Liver (tissue), 4 donors: ENCODE measurements around the gene CSF2RB. TPM values are rescaled to one million over a fixed set of nuclear protein-coding genes. Genes with fewer than 3 reads are reported as not detected.

Experiments
- polyA plus RNA-seq, 2 donors: library from polyadenylated mRNA; stranded (reverse) in 1 of 2; unstranded in 1 of 2; fragments of 200-250 nt in 1 of 2; fragments of >200 nt in 1 of 2; fragmentation: Nextera tagmentation in 1 of 2; extraction: Ambion mirVana in 1 of 2; gene quantifications; one replicate each; pipeline versions ENCODE4 v1.2.1 to v1.2.3, GENCODE V29; 2013 to 2015
- total RNA-seq, 2 donors: library from RNA; depleted of rRNA; stranded (reverse); fragments of >200 nt; gene quantifications; one replicate each; pipeline ENCODE4 v1.2.3, GENCODE V29; 2014
- donor health status: healthy.
- donor health status: healthy.
- donor health status: healthy.

CSF2RB gene
- total and polyA plus RNA-seq, 4 donors = 0.72 to 10.5 (median 2.3) TPM

Other genes with a start within 250 kb of the CSF2RB start
- under 1 TPM in 1 of 2 donors, not detected in 1; 0.14 TPM for gene CACNG2, start 209.9 kb upstream of the CSF2RB start, total RNA-seq
- gene CACNG2, start 209.9 kb upstream of the CSF2RB start, polyA plus RNA-seq = not detected
- gene IFT27, start 137.5 kb upstream of the CSF2RB start, total RNA-seq = 1 to 10 TPM; 7.2 to 8.6 TPM
- gene IFT27, start 137.5 kb upstream of the CSF2RB start, polyA plus RNA-seq = 10 to 100 TPM; 10.5 to 12.4 TPM
- under 1 TPM; 0.56 to 0.92 TPM for gene PVALB, start 96.6 kb upstream of the CSF2RB start, total RNA-seq
- 1 to 10 TPM; 1.3 to 3.4 TPM for gene PVALB, start 96.6 kb upstream of the CSF2RB start, polyA plus RNA-seq
- gene NCF4, start 52.6 kb upstream of the CSF2RB start, total RNA-seq = 10 to 100 TPM in 1 of 2 donors, 1 to 10 TPM in 1; 6.9 to 14.3 TPM
- 1 to 10 TPM; 3.9 TPM for gene NCF4, start 52.6 kb upstream of the CSF2RB start, polyA plus RNA-seq
- 100 to 1,000 TPM; 186 to 212 TPM for gene TST, start 105.8 kb downstream of the CSF2RB start, total RNA-seq
- gene TST, start 105.8 kb downstream of the CSF2RB start, polyA plus RNA-seq = 100 to 1,000 TPM; 373 to 404 TPM
- 100 to 1,000 TPM; 124 to 149 TPM for gene MPST, start 106.1 kb downstream of the CSF2RB start, total RNA-seq
- 100 to 1,000 TPM; 249 to 277 TPM for gene MPST, start 106.1 kb downstream of the CSF2RB start, polyA plus RNA-seq
- 1 to 10 TPM; 3.4 to 4.1 TPM for gene KCTD17, start 138.1 kb downstream of the CSF2RB start, total RNA-seq
- gene KCTD17, start 138.1 kb downstream of the CSF2RB start, polyA plus RNA-seq = 1 to 10 TPM; 2.0 to 5.2 TPM
- gene TMPRSS6, start 196.1 kb downstream of the CSF2RB start, total RNA-seq = 10 to 100 TPM; 12.6 to 47.1 TPM
- 10 to 100 TPM; 36.8 to 42.9 TPM for gene TMPRSS6, start 196.1 kb downstream of the CSF2RB start, polyA plus RNA-seq
- 1 to 10 TPM; 1.1 to 1.8 TPM for gene IL2RB, start 236.3 kb downstream of the CSF2RB start, total RNA-seq
- gene IL2RB, start 236.3 kb downstream of the CSF2RB start, polyA plus RNA-seq = 1 to 10 TPM; 1.3 TPM